HG02938 (cell line): ENCODE results near the gene PHACTR3.

Source experiments
- ATAC-seq: cut with Tn5 transposase; IDR thresholded peaks from one replicate; pipeline ENCODE4 v1.9.1; 2021; ENCODE audit warnings: mild to moderate bottlenecking, moderate library complexity; ENCODE audit not compliant: unreplicated experiment

PHACTR3 gene

GRCh38 chr20:59785986-59786795 lies 181.9 kb downstream of the PHACTR3 start:
- no peak for ATAC-seq

- no peak for ATAC-seq
Observed at GRCh38 chr20:59786801-59787537, 182.6 kb downstream of the PHACTR3 start.

GRCh38 chr20:59787538-59787890 lies 183.2 kb downstream of the PHACTR3 start:
- ATAC-seq = no peak

- no peak for ATAC-seq
Observed at GRCh38 chr20:59788196-59788735, 183.9 kb downstream of the PHACTR3 start.

GRCh38 chr20:59788811-59789397 lies 184.6 kb downstream of the PHACTR3 start:
- ATAC-seq = no peak

- no peak for ATAC-seq
Observed at GRCh38 chr20:59789686-59790085, 185.3 kb downstream of the PHACTR3 start.

GRCh38 chr20:59790346-59790745 lies 186.0 kb downstream of the PHACTR3 start:
- no peak for ATAC-seq

GRCh38 chr20:59792300-59792699 lies 188.0 kb downstream of the PHACTR3 start:
- no peak for ATAC-seq

GRCh38 chr20:59794555-59794954 lies 190.2 kb downstream of the PHACTR3 start:
- ATAC-seq = no peak

GRCh38 chr20:59800309-59800708 lies 196.0 kb downstream of the PHACTR3 start:
- ATAC-seq = no peak

GRCh38 chr20:59802018-59802417 lies 197.7 kb downstream of the PHACTR3 start:
- ATAC-seq = no peak

GRCh38 chr20:59802471-59803221 lies 198.3 kb downstream of the PHACTR3 start:
- no peak for ATAC-seq

GRCh38 chr20:59804347-59804746 lies 200.0 kb downstream of the PHACTR3 start:
- ATAC-seq = no peak

- no peak for ATAC-seq
Observed at GRCh38 chr20:59804871-59805665, 200.7 kb downstream of the PHACTR3 start.

GRCh38 chr20:59805786-59806577 lies 201.6 kb downstream of the PHACTR3 start:
- no peak for ATAC-seq

GRCh38 chr20:59806578-59806975 lies 202.2 kb downstream of the PHACTR3 start:
- no peak for ATAC-seq

- ATAC-seq = no peak
Observed at GRCh38 chr20:59807909-59808728, 203.8 kb downstream of the PHACTR3 start.

- no peak for ATAC-seq
Observed at GRCh38 chr20:59808729-59809381, 204.5 kb downstream of the PHACTR3 start.
